GM13976 (cell line): ENCODE results near the gene SYT9.

Experiments
- DNase-seq: peaks from one replicate; pipeline ENCODE4 v3.0.0; 2012; ENCODE audit warnings: low spot score
- in situ Hi-C: fragments of 300-500 bp; cut with MboI; formaldehyde crosslinking; loops from one replicate; pipeline ENCODE4 v1.12.0; 2022; ENCODE audit warnings: low sequenced_read_pairs, mixed read lengths, inconsistent platforms; ENCODE audit not compliant: unreplicated experiment
- TF ChIP-seq, protein P1 (sequence below): IDR thresholded peaks from 2 replicates; pipeline ENCODE4 v1.5.1; 2012; ENCODE audit warnings: borderline replicate concordance, mild to moderate bottlenecking; ENCODE audit not compliant: insufficient read depth; ENCODE audit errors: extremely low read depth, missing control alignments, control extremely low read depth

The SYT9 gene, protein sequence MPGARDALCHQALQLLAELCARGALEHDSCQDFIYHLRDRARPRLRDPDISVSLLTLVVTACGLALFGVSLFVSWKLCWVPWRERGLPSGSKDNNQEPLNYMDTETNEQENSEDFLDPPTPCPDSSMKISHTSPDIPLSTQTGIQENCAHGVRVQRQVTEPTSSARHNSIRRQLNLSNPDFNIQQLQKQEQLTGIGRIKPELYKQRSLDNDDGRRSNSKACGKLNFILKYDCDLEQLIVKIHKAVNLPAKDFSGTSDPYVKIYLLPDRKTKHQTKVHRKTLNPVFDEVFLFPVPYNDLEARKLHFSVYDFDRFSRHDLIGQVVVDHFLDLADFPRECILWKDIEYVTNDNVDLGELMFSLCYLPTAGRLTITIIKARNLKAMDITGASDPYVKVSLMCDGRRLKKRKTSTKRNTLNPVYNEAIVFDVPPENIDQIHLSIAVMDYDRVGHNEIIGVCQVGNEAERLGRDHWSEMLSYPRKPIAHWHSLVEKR

DNA sequence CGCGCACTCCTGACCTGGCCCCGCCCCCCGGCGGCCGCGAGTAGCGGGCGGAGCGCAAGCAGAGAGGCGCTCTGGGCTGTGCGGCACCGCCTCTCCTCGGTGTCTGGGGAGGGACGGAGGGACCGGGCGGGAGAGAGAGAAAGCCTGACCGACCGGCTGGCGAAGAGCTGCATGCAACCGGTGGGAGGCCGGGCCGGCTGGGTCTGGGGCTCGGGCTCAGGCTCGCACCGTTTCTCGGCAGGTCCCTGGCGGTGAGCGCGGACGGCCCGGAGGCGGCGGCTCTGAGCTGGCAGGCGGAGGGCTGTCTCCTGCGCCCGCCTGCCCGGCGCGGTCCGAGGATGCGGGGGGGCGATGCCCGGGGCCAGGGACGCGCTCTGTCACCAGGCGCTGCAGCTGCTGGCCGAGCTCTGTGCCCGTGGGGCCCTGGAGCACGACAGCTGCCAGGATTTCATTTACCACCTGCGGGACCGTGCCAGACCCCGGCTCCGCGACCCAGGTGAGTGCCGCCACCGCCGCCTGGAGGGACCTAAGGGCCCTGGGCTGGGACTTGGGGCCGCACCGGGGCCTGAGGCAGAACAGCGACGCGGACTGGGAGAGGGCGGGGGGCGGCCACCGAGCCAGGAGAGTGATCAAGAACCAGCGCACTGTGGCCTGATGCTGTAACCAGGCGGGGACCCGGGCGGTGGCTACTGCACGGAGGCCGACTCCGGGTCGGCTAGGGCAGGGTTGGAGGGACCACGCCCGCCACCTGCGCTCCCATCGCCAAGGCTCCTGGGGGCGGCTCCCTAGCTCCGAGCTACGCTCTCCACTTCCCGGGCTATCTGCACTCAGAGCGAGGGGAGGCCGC lies at the start of gene SYT9:
SYT9 (plus strand) TSS at position 69 of the 847 bp plus-strand sequence; CDS start at position 352, 283 bp downstream.
- TF ChIP-seq, protein P1, sequence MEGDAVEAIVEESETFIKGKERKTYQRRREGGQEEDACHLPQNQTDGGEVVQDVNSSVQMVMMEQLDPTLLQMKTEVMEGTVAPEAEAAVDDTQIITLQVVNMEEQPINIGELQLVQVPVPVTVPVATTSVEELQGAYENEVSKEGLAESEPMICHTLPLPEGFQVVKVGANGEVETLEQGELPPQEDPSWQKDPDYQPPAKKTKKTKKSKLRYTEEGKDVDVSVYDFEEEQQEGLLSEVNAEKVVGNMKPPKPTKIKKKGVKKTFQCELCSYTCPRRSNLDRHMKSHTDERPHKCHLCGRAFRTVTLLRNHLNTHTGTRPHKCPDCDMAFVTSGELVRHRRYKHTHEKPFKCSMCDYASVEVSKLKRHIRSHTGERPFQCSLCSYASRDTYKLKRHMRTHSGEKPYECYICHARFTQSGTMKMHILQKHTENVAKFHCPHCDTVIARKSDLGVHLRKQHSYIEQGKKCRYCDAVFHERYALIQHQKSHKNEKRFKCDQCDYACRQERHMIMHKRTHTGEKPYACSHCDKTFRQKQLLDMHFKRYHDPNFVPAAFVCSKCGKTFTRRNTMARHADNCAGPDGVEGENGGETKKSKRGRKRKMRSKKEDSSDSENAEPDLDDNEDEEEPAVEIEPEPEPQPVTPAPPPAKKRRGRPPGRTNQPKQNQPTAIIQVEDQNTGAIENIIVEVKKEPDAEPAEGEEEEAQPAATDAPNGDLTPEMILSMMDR: no peak
- peak; percentile 64 for DNase-seq
- in situ Hi-C loops: no loop called here

DNA sequence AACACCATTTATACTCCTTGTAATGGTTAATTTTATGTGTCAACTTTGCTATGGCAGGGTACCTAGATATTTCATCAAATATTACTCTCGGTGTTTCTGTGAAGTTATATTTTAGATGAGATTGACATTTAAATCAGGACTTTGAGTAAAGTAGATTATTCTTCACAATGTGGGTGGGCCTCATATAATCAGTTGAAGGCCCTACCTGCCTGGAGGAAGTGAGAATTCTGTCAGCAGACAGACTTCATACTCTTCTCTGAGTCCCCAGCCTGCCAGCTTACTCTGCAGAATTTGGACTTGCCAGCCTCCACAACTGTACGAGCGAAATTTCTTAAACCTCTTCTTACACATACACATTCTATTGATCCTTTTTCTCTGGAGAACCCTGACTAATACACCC lies 49.3 kb upstream of the SYT9 start:
- TF ChIP-seq, protein P1: no peak
- in situ Hi-C loops: no loop called here
- no peak for DNase-seq

DNA sequence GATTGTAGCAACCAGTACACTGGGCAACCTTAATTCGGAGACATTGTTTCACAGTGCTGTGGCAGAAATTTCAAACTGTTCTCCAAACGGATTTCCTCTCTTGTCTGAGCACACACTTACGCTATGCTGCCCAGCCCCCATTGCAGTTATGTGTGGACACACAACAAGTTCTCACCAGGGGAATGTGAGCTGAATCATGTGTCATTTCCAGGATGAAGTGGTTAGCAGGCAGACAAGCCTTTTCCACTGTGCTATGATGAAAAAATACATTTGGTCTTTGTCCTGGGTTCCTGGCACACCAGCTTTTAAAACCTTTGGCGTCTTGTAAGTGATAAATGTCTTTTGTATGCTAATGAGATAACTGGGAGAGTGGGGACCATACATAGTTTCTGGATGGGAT lies 46.9 kb upstream of the SYT9 start:
- in situ Hi-C loops: no loop called here
- no peak for DNase-seq
- TF ChIP-seq, protein P1: no peak

DNA sequence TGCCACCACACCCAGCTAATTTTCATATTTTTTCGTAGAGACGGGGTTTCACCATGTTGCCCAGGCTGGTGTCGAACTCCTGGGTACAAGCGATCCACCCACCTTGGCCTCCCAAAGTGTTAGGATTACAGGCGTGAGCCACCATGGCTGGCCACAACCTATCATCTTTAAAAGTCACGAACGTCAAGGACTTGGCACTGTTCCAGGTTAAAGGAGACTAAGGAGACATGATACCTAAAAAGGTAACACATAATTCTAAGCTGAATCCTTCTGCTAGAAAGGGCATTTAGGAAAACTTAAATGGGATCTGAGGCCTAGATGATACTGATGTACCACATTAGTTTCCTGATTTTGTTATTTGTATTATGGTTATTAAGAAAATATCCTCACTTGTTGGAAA lies 43.3 kb upstream of the SYT9 start:
- in situ Hi-C loops: no loop called here

DNA sequence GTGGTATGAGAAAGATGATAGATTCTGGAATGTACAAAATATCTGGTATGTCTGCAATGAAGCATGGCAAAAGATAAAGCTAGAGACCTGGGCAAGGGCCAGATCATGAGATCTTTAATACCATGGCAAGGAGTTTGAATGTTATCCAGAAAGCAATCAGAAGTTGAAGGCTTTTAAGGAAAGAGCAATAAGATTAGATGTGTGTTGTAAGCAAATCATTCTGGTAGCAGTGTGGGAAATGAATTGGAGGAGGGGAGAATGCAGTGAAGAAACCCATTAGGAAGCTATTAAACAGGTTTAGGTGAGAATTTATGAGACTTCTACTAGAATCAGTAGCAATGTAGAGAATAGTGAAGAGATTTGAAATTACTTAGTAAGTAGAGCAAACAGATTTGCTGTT lies 32.2 kb upstream of the SYT9 start:
- no peak for DNase-seq
- in situ Hi-C loops: no loop called here
- TF ChIP-seq, protein P1: no peak

More for the DNA sequence above, 43.3 kb upstream of the SYT9 start:
- TF ChIP-seq, protein P1: no peak
- no peak for DNase-seq

DNA sequence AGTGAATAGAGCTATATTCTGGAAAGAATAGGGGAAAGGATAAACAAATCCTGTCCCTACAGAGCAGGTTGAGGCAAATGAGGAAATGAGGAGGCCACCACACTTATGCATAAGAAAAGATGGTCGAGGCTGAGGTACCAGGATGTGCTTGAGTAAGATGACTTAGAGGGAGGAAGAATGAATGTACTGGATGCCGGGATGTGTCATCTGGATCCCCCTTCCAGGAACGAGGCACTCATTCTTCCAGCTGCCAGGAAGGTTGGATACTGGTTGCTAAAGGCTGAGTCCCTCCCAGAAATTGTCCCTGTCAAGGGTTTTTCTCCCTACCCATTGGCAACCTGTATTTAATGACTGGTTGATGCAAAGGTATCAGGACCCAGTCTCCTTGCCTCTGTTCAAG lies 31.1 kb upstream of the SYT9 start:
- TF ChIP-seq, protein P1: no peak
- DNase-seq: no peak
- in situ Hi-C loops: no loop called here
